H1 (cell line): ENCODE measurements around the gene CHST8. TPM values are rescaled to one million over a fixed set of nuclear protein-coding genes. Genes with fewer than 3 reads are reported as not detected.

Experiments
- CTCF ChIA-PET: fragments of 300-600 bp; sonication (Branson Sonifier 250); formaldehyde crosslinking; loops from one replicate; lab custom pipeline; 2021; ENCODE audit not compliant: partially characterized antibody; lab: Charles Lee
- POLR2A ChIA-PET: fragments of 300-600 bp; sonication (Branson Sonifier 250); formaldehyde crosslinking; loops from one replicate; lab custom pipeline; 2021; ENCODE audit warnings: inconsistent platforms; ENCODE audit not compliant: partially characterized antibody; lab: Charles Lee
- DNase-seq, 2 experiments: peaks; one replicate each; pipeline versions ENCODE4 v3.0.0 to v3.0.0-alpha.2; 2010 to 2022; ENCODE audit warnings: low spot score in 2 of 2, low read depth in 1 of 2, mixed read lengths in 1 of 2
- FAIRE-seq: peaks from 2 replicates; lab custom pipeline; 2011; peaks lifted over from hg19 to GRCh38; lab: Jason Lieb, UNC
- H2AFZ ChIP-seq: 2 replicates; pipeline ENCODE4 v1.8.1; 2012; ENCODE audit warnings: low read length, inconsistent platforms
- H2AK5ac ChIP-seq: 2 replicates; pipeline ENCODE4 v1.6.1; 2013; ENCODE audit warnings: low read depth, low read length
- H2BK120ac ChIP-seq: replicated peaks from 2 replicates; pipeline ENCODE3; 2013; ENCODE audit warnings: low read depth, low read length, inconsistent platforms
- H2BK12ac ChIP-seq: 2 replicates; pipeline ENCODE4 v1.6.1; 2013; ENCODE audit warnings: low read depth, low read length
- H2BK15ac ChIP-seq: 2 replicates; pipeline ENCODE4 v1.6.1; 2013; ENCODE audit warnings: low read length
- H2BK20ac ChIP-seq: 2 replicates; pipeline ENCODE4 v1.6.1; 2013; ENCODE audit warnings: low read length
- H2BK5ac ChIP-seq: 2 replicates; pipeline ENCODE4 v1.6.1; 2013; ENCODE audit warnings: low read depth, low read length
- H3K14ac ChIP-seq: 2 replicates; pipeline ENCODE4 v1.6.1; 2013; ENCODE audit warnings: inconsistent platforms; ENCODE audit not compliant: insufficient read length
- H3K18ac ChIP-seq: 2 replicates; pipeline ENCODE4 v1.6.1; 2013; ENCODE audit warnings: low read length; ENCODE audit errors: extremely low read depth
- H3K23ac ChIP-seq: 2 replicates; pipeline ENCODE4 v1.6.1; 2013; ENCODE audit warnings: inconsistent platforms; ENCODE audit not compliant: insufficient read length
- H3K23me2 ChIP-seq: 2 replicates; pipeline ENCODE4 v1.6.1; 2013; ENCODE audit warnings: low read depth, low read length
- H3K27ac ChIP-seq: 2 replicates; pipeline ENCODE4 v1.6.1; 2011; ENCODE audit warnings: low read depth, low read length, inconsistent platforms
- H3K27me3 ChIP-seq, 4 experiments: replicated peaks in 1 of 4; 1 replicate in 1 of 4; 2 replicates in 3 of 4; pipeline versions ENCODE4 v1.6.1 to v1.8.1; 2011 to 2013; ENCODE audit warnings: low read length in 3 of 4, mild to moderate bottlenecking in 3 of 4, inconsistent platforms in 2 of 4, mixed read lengths in 2 of 4, moderate library complexity in 1 of 4; ENCODE audit not compliant: control insufficient read depth in 3 of 4, insufficient read depth in 3 of 4; ENCODE audit errors: extremely low read depth in 1 of 4
- H3K36me3 ChIP-seq, 4 experiments: 2 replicates each; pipeline versions ENCODE4 v1.6.1 to v1.8.1; 2011 to 2013; ENCODE audit warnings: mild to moderate bottlenecking in 4 of 4, low read length in 3 of 4, moderate library complexity in 2 of 4, control low read depth in 1 of 4, inconsistent platforms in 1 of 4; ENCODE audit not compliant: insufficient read depth in 4 of 4, control insufficient read depth in 2 of 4
- H3K4ac ChIP-seq: replicated peaks from 2 replicates; pipeline ENCODE3; 2013; ENCODE audit warnings: low read length, low read depth, mixed read lengths, inconsistent platforms; ENCODE audit not compliant: insufficient read length
- H3K4me1 ChIP-seq, 4 experiments: replicated peaks in 1 of 4; 1 replicate in 1 of 4; 2 replicates in 3 of 4; pipeline versions ENCODE4 v1.6.1 to v1.8.1; 2011 to 2013; ENCODE audit warnings: low read length in 3 of 4, inconsistent platforms in 2 of 4, mixed read lengths in 1 of 4; ENCODE audit not compliant: insufficient read depth in 4 of 4, control insufficient read depth in 3 of 4
- H3K4me2 ChIP-seq, 2 experiments: 2 replicates each; pipeline versions ENCODE4 v1.6.1 to v1.8.1; 2011 to 2013; ENCODE audit warnings: low read depth in 2 of 2, low read length in 2 of 2, control low read depth in 1 of 2, inconsistent platforms in 1 of 2, mild to moderate bottlenecking in 1 of 2; ENCODE audit not compliant: insufficient read depth in 1 of 2
- H3K4me3 ChIP-seq, 4 experiments: fragments of 200-600, 300-600 bp in 1 of 4; sonication (generic), shearing (Covaris generic), sonication (Bioruptor Twin) in 1 of 4; 2 replicates each; pipeline versions ENCODE4 v1.5.1 to v1.8.1; 2011 to 2016; ENCODE audit warnings: low read length in 4 of 4, low read depth in 3 of 4, control low read depth in 2 of 4, inconsistent platforms in 2 of 4, mild to moderate bottlenecking in 2 of 4, mixed read lengths in 1 of 4, moderate library complexity in 1 of 4; ENCODE audit not compliant: insufficient read depth in 2 of 4; ENCODE audit errors: extremely low read depth in 1 of 4
- H3K56ac ChIP-seq: replicated peaks from 2 replicates; pipeline ENCODE3; 2013; ENCODE audit warnings: low read depth, mild to moderate bottlenecking, mixed read lengths, low read length, inconsistent platforms; ENCODE audit not compliant: insufficient read length
- H3K79me1 ChIP-seq: 2 replicates; pipeline ENCODE4 v1.6.1; 2013; ENCODE audit warnings: low read depth, low read length, control low read depth
- H3K79me2 ChIP-seq, 2 experiments: 2 replicates each; pipeline versions ENCODE4 v1.6.1 to v1.8.1; 2012 to 2013; ENCODE audit warnings: low read length in 2 of 2, mild to moderate bottlenecking in 2 of 2, inconsistent platforms in 1 of 2; ENCODE audit not compliant: insufficient read depth in 2 of 2, control insufficient read depth in 1 of 2
- H3K9ac ChIP-seq, 4 experiments: replicated peaks in 1 of 4; 1 replicate in 1 of 4; 2 replicates in 3 of 4; pipeline versions ENCODE4 v1.6.1 to v1.8.1; 2011 to 2013; ENCODE audit warnings: low read depth in 3 of 4, low read length in 3 of 4, control low read depth in 2 of 4, mild to moderate bottlenecking in 2 of 4, moderate library complexity in 2 of 4, inconsistent platforms in 1 of 4; ENCODE audit errors: extremely low read depth in 1 of 4
- H3K9me3 ChIP-seq, 2 experiments: 2 replicates each; pipeline versions ENCODE4 v1.6.1 to v1.8.1; 2012 to 2013; ENCODE audit warnings: mild to moderate bottlenecking in 2 of 2, moderate library complexity in 2 of 2, control low read depth in 1 of 2, inconsistent platforms in 1 of 2, low read depth in 1 of 2, low read length in 1 of 2, mixed read lengths in 1 of 2; ENCODE audit not compliant: insufficient read depth in 2 of 2
- H4K20me1 ChIP-seq, 2 experiments: replicated peaks in 1 of 2; 2 replicates each; pipeline versions ENCODE3 to v1.8.1; 2011 to 2013; ENCODE audit warnings: inconsistent platforms in 2 of 2, low read length in 2 of 2, mild to moderate bottlenecking in 1 of 2; ENCODE audit not compliant: insufficient read depth in 2 of 2, control insufficient read depth in 1 of 2
- H4K5ac ChIP-seq: 2 replicates; pipeline ENCODE4 v1.6.1; 2013; ENCODE audit warnings: low read length, low read depth, mixed read lengths, inconsistent platforms; ENCODE audit not compliant: insufficient read length
- H4K8ac ChIP-seq: 2 replicates; pipeline ENCODE4 v1.8.0; 2013; ENCODE audit warnings: mild to moderate bottlenecking, moderate library complexity, low read length, inconsistent platforms; ENCODE audit not compliant: insufficient read depth; ENCODE audit errors: extremely low read depth
- H4K91ac ChIP-seq: replicated peaks from 2 replicates; pipeline ENCODE3; 2013; ENCODE audit warnings: low read length, mixed read lengths, inconsistent platforms; ENCODE audit not compliant: insufficient read length
- ATF3 ChIP-seq: IDR thresholded peaks from 2 replicates; pipeline ENCODE4 v1.6.1; 2011; ENCODE audit warnings: low read depth, mild to moderate bottlenecking, low read length; ENCODE audit not compliant: insufficient read depth
- BRCA1 ChIP-seq: IDR thresholded peaks from 2 replicates; pipeline ENCODE4 v1.6.1; 2012; ENCODE audit warnings: low read depth, low read length, improper control_type of control experiment
- CEBPB ChIP-seq: IDR thresholded peaks from 2 replicates; pipeline ENCODE4 v1.6.1; 2012; ENCODE audit warnings: low read depth, low read length
- CTBP2 ChIP-seq: IDR thresholded peaks from 2 replicates; pipeline ENCODE4 v1.7.0; 2011; ENCODE audit warnings: borderline replicate concordance, mild to moderate bottlenecking, moderate library complexity, mixed read lengths, low read length; ENCODE audit not compliant: insufficient read depth, insufficient read length
- GABPA ChIP-seq: IDR thresholded peaks from 2 replicates; pipeline ENCODE4 v1.6.1; 2011; ENCODE audit warnings: mild to moderate bottlenecking, low read length, moderate library complexity, borderline replicate concordance; ENCODE audit not compliant: insufficient read depth
- HDAC6 ChIP-seq: IDR thresholded peaks from one replicate; pipeline ENCODE4 v1.7.1; 2012; ENCODE audit warnings: low read depth, mild to moderate bottlenecking, inconsistent platforms, low read length, moderate library complexity
- PHF8 ChIP-seq: fragments of 200-600 bp; sonication (generic); conservative IDR thresholded peaks from 2 replicates; pipeline ENCODE4 v1.7.1; 2012; ENCODE audit warnings: low read depth, mild to moderate bottlenecking, inconsistent platforms, low read length, moderate library complexity
- POLR2A ChIP-seq, 2 experiments: IDR thresholded peaks; 1 replicate in 1 of 2; 2 replicates in 1 of 2; pipeline ENCODE4 v1.6.1; 2011; ENCODE audit warnings: low read depth in 2 of 2, low read length in 2 of 2, mild to moderate bottlenecking in 2 of 2; ENCODE audit errors: control extremely low read depth in 1 of 2
- POLR2AphosphoS5 ChIP-seq: IDR thresholded peaks from 2 replicates; pipeline ENCODE4 v1.6.1; 2011; ENCODE audit warnings: low read depth, low read length
- SIX5 ChIP-seq: IDR thresholded peaks from 2 replicates; pipeline ENCODE4 v1.6.1; 2011; ENCODE audit warnings: mild to moderate bottlenecking, low read depth, low read length
- SUZ12 ChIP-seq: fragments of 200-600 bp; sonication (generic); IDR thresholded peaks from 2 replicates; pipeline ENCODE4 v1.6.1; 2012; ENCODE audit warnings: mild to moderate bottlenecking, inconsistent platforms, low read length, moderate library complexity, mixed read lengths
- TAF7 ChIP-seq: optimal IDR thresholded peaks from 2 replicates; pipeline ENCODE3; 2011; ENCODE audit warnings: low read depth, mild to moderate bottlenecking, inconsistent platforms, low read length, moderate library complexity, borderline replicate concordance
- TCF12 ChIP-seq: IDR thresholded peaks from 2 replicates; pipeline ENCODE4 v1.6.1; 2011; ENCODE audit warnings: low read depth, mild to moderate bottlenecking, low read length
- TEAD4 ChIP-seq: IDR thresholded peaks from 2 replicates; pipeline ENCODE4 v1.6.1; 2012; ENCODE audit warnings: low read depth, low read length, inconsistent platforms, mixed read lengths
- YY1 ChIP-seq: IDR thresholded peaks from 2 replicates; pipeline ENCODE4 v1.6.1; 2011; ENCODE audit warnings: low read depth, mild to moderate bottlenecking, low read length
- WGBS, 2 experiments: shearing (Covaris generic) in 1 of 2; methylation state at CpG; one replicate each; pipeline versions ENCODE4 v1.1.6 to v1.1.7; 2013 to 2015; ENCODE audit warnings: low lambda C conversion rate in 2 of 2, mixed read lengths in 2 of 2, inconsistent platforms in 1 of 2, low coverage in 1 of 2, missing lambda C conversion rate in 1 of 2; ENCODE audit not compliant: insufficient replicate concordance in 2 of 2, insufficient coverage in 1 of 2, insufficient read length in 1 of 2; ENCODE audit errors: extremely low coverage in 1 of 2, missing lambda C conversion rate in 1 of 2; 5-methylcytosine and 5-hydroxymethylcytosine counted together
- polyA plus RNA-seq, 7 experiments: library from polyadenylated mRNA; depleted of rRNA in 3 of 7; stranded (reverse) in 5 of 7; unstranded in 2 of 7; fragments of >200 nt in 5 of 7; fragments of 200-250 nt in 2 of 7; gene quantifications; 1 replicate in 5 of 7; 2 replicates in 1 of 7; 4 replicates in 1 of 7; pipeline versions ENCODE4 v1.2.1 to v1.2.3, GENCODE V29; 2011 to 2013; ENCODE audit warnings: missing spikeins in 2 of 7, mixed read lengths in 2 of 7
- total RNA-seq: library from RNA; stranded (reverse); fragmentation: NEBNext Ultra II Directional; extraction: Animal tissue kit (Norgen Biotek cat#: 25700); gene quantifications from 2 replicates; pipeline ENCODE4 v1.2.1, GENCODE V29; 2021

The CHST8 gene
- total and polyA plus RNA-seq, 2 of the 8 experiments (the other 6 are each of a cell fraction or from before 2014, with no cell fraction given) = 10.8 to 28.2 TPM

GRCh38 chr19:33705860-33706259 is 84.1 kb downstream of the CHST8 start:
- Histone ChIP-seq H3K23me2 (no peaks in the 10 kb centered on the region), H2BK12ac (no peak overlapping the region), H4K91ac (no peak overlapping the region), H3K4me1 (peaks cover 0 to 7% (median 3%) of the 10 kb centered on the region in 4 experiments; a peak in 5 of 7 replicates), H2BK5ac (no peak overlapping the region), H3K9me3 (no peaks in the 10 kb centered on the region), H3K4me3 (no peak overlapping the region), H4K8ac (no peak overlapping the region), H2AFZ (no peak overlapping the region), H2AK5ac (no peak overlapping the region; the same call in 1 of the 2 replicates), H4K20me1 (peaks cover 0 to 3% of the 10 kb centered on the region in 2 experiments), H3K23ac (no peak overlapping the region), H2BK15ac (no peak overlapping the region), H3K36me3 (no peaks in the 10 kb centered on the region), H3K4ac (no peak overlapping the region), H3K18ac (no peak overlapping the region), H3K14ac (no peak overlapping the region), H3K79me1 (no peaks in the 10 kb centered on the region; the same call in 1 of the 2 replicates), H3K4me2 (no peak overlapping the region), H3K27me3 (no peaks in the 10 kb centered on the region), H3K27ac (no peak overlapping the region), H2BK120ac (no peak overlapping the region), H2BK20ac (no peak overlapping the region), H3K9ac (no peak overlapping the region), H4K5ac (no peak overlapping the region), H3K56ac (no peak overlapping the region), H3K79me2 (no peaks in the 10 kb centered on the region)
- no peak for DNase-seq
- CTCF ChIA-PET = interaction anchor here (1.2 to 1.5 kb wide), 2 partner anchors 9 to 285 kb away, joined by 3 read pairs; no protein-coding TSS in a partner anchor
- POLR2A ChIA-PET = no interaction called here
- no peak for FAIRE-seq
- 86% methylated on average over 5 of the region's 5 CpGs; no CpG with 5 or more reads in 1 of the 2 experiments for WGBS, 2 experiments
- TF ChIP-seq ATF3 = no peak
- no peak for TF ChIP-seq GABPA
- TF ChIP-seq POLR2A (IDR thresholded peaks at IDR 0.05; ENCODE audit: control extremely low read depth in 1 of 2, low read depth in 2 of 2, low read length in 2 of 2) = no peak
- TF ChIP-seq CEBPB = no peak
- TF ChIP-seq TAF7 = no peak
- no peak for TF ChIP-seq HDAC6
- no peak for TF ChIP-seq TEAD4
- no peak for TF ChIP-seq TCF12
- TF ChIP-seq POLR2AphosphoS5 = no peak
- TF ChIP-seq SUZ12 = no peak
- TF ChIP-seq YY1 = no peak
- no peak for TF ChIP-seq CTBP2
- no peak for TF ChIP-seq PHF8
- no peak for TF ChIP-seq SIX5
- TF ChIP-seq BRCA1 = no peak
